HepG2 (cell line): Measurements from ENCODE around the gene TSEN34. TPM values are rescaled to one million over a fixed set of nuclear protein-coding genes. Genes with fewer than 3 reads are reported as not detected.

Experiments used
- AHR ChIP-seq: IDR thresholded peaks from 2 replicates; pipeline ENCODE4 v1.6.1; 2018; ENCODE audit warnings: missing genetic modification reagents, missing compliant biosample characterization
- EP300 ChIP-seq, 3 experiments: sonication (generic) in 1 of 3; formaldehyde crosslinking in 1 of 3; IDR thresholded peaks; 2 replicates each; pipeline versions ENCODE4 v1.5.1 to v1.6.1; 2011 to 2020; ENCODE audit warnings: low read depth in 2 of 3, low read length in 2 of 3, borderline replicate concordance in 1 of 3, improper control_type of control experiment in 1 of 3, mild to moderate bottlenecking in 1 of 3, missing genetic modification reagents in 1 of 3, moderate library complexity in 1 of 3
- HDAC1 ChIP-seq: sonication (generic); formaldehyde crosslinking; IDR thresholded peaks from 2 replicates; pipeline ENCODE4 v1.5.1; 2020; ENCODE audit warnings: mild to moderate bottlenecking, missing genetic modification reagents
- PAX8 ChIP-seq: sonication (generic); formaldehyde crosslinking; IDR thresholded peaks from 2 replicates; pipeline ENCODE4 v1.8.0; 2022; ENCODE audit warnings: mild to moderate bottlenecking, missing genetic modification reagents, borderline replicate concordance
- SALL1 ChIP-seq: sonication (generic); formaldehyde crosslinking; IDR thresholded peaks from 2 replicates; pipeline ENCODE4 v1.8.0; 2022; ENCODE audit warnings: mild to moderate bottlenecking, missing genetic modification reagents
- ZNF251 ChIP-seq: sonication (generic); formaldehyde crosslinking; IDR thresholded peaks from 2 replicates; pipeline ENCODE4 v1.9.0; 2021; ENCODE audit warnings: mild to moderate bottlenecking, missing genetic modification reagents
- ZNF253 ChIP-seq: sonication (generic); formaldehyde crosslinking; IDR thresholded peaks from 2 replicates; pipeline ENCODE4 v1.8.0; 2022; ENCODE audit warnings: mild to moderate bottlenecking, missing genetic modification reagents, borderline replicate concordance
- ZNF275 ChIP-seq: sonication (generic); formaldehyde crosslinking; IDR thresholded peaks from 2 replicates; pipeline ENCODE4 v1.8.0; 2022; ENCODE audit warnings: missing genetic modification reagents, mild to moderate bottlenecking, inconsistent platforms, borderline replicate concordance
- ZNF296 ChIP-seq: sonication (generic); formaldehyde crosslinking; conservative IDR thresholded peaks from 2 replicates; pipeline ENCODE4 v1.5.0; 2020; ENCODE audit warnings: mild to moderate bottlenecking, missing genetic modification reagents
- ZNF552 ChIP-seq: sonication (generic); formaldehyde crosslinking; IDR thresholded peaks from 2 replicates; pipeline ENCODE4 v1.9.0; 2022; ENCODE audit warnings: missing genetic modification reagents, mild to moderate bottlenecking, borderline replicate concordance
- ZNF580 ChIP-seq: IDR thresholded peaks from 2 replicates; pipeline ENCODE4 v1.6.1; 2016; ENCODE audit warnings: low read depth, borderline replicate concordance
- ZNF644 ChIP-seq: IDR thresholded peaks from 2 replicates; pipeline ENCODE4 v1.6.1; 2016; ENCODE audit warnings: low read depth
- ZNF891 ChIP-seq: sonication (generic); formaldehyde crosslinking; IDR thresholded peaks from 2 replicates; pipeline ENCODE4 v1.5.0; 2020; ENCODE audit warnings: mild to moderate bottlenecking, missing genetic modification reagents
- polyA plus RNA-seq, 8 experiments: library from polyadenylated mRNA; depleted of rRNA in 3 of 8; stranded (reverse) in 7 of 8; unstranded in 1 of 8; fragments of >200 nt; fragmentation: Illumina TruSeq in 4 of 8; extraction: Trizol in 4 of 8; gene quantifications; 2 replicates each; pipeline versions ENCODE4 v1.2.1 to v1.2.3, GENCODE V29; 2011 to 2016; ENCODE audit warnings: low read depth in 4 of 8, missing spikeins in 1 of 8, mixed read lengths in 1 of 8; ENCODE audit not compliant: insufficient read depth in 1 of 8
- total RNA-seq, 5 experiments: library from RNA; depleted of rRNA; stranded (reverse); fragments of >200 nt; fragmentation: Illumina TruSeq; extraction: Trizol; gene quantifications; 2 replicates each; pipeline ENCODE4 v1.2.3, GENCODE V29; 2016; ENCODE audit warnings: low read depth in 1 of 5
- TF ChIP-seq, protein P1 (sequence below): sonication (generic); formaldehyde crosslinking; IDR thresholded peaks from 2 replicates; pipeline ENCODE4 v1.5.0; 2020; ENCODE audit warnings: mild to moderate bottlenecking, missing genetic modification reagents
- TF ChIP-seq, protein P2 (sequence below): sonication (generic); formaldehyde crosslinking; IDR thresholded peaks from 2 replicates; pipeline ENCODE4 v1.8.0; 2022; ENCODE audit warnings: mild to moderate bottlenecking, missing genetic modification reagents; ENCODE audit not compliant: insufficient replicate concordance

Gene TSEN34
- total and polyA plus RNA-seq, 2 of the 13 experiments (the other 11 are each of a cell fraction or from before 2014, with no cell fraction given), result 55.1 to 65.4 TPM

DNA sequence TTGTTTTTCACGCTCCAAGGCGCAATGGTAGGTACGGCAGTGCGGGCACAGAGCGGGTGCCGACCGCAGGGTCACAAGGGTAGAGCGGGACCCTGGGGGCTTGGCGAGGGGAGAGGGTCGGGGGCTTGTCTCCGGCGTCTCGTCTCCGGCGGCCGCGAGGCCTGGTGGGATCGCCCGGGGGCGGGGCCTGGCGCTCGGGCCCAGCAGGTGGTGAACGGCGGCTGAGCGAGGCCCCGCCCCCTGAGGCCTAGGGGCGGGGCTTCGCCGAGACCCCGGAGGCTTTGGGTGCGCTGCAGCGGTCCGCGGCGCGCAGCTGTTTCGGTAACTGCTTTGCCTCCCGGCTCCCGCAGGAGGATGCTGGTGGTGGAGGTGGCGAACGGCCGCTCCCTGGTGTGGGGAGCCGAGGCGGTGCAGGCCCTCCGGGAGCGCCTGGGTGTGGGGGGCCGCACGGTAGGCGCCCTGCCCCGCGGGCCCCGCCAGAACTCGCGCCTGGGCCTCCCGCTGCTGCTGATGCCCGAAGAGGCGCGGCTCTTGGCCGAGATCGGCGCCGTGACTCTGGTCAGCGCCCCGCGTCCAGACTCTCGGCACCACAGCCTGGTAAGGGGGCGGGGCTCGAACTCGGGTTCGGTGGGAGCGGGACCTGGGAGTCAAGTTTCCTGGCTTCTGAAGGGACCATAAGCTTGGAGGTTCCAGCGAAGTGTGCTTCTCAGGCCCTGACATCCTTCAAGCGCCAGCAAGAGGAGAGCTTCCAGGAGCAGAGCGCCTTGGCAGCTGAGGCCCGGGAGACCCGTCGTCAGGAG, at the start of gene TSEN34 (continued):
- TF ChIP-seq ZNF580 (CRISPR knock-in tag) (peak; percentile 19; the same call in 1 of the 2 replicates), SALL1 (CRISPR knock-in tag) (peak; percentile 33; the same call in 1 of the 2 replicates), ZNF891 (CRISPR knock-in tag) (peak; percentile 37; the same call in 1 of the 2 replicates), ZNF296 (CRISPR knock-in tag) (peak; percentile 61; the same call in 1 of the 2 replicates), PAX8 (CRISPR knock-in tag) (no peak), ZNF644 (CRISPR knock-in tag) (no peak), EP300 (IDR thresholded peaks at IDR 0.05; ENCODE audit: low read depth in 2 of 2, low read length in 2 of 2) (no peak), EP300 (CRISPR knock-in tag; IDR thresholded peaks at IDR 0.05; ENCODE audit: borderline replicate concordance) (0 out of 2 replicates have a peak, but pooled peaks have one; percentile 26), ZNF253 (0 out of 2 replicates have a peak, but pooled peaks have one; percentile 42), AHR (CRISPR knock-in tag) (peak; percentile 20; the same call in 1 of the 2 replicates), ZNF251 (CRISPR knock-in tag) (no peak), HDAC1 (CRISPR knock-in tag) (peak; percentile 64), ZNF552 (CRISPR knock-in tag) (no peak), ZNF275 (CRISPR knock-in tag) (0 out of 2 replicates have a peak, but pooled peaks have one; percentile 1)
- TF ChIP-seq, protein P1, sequence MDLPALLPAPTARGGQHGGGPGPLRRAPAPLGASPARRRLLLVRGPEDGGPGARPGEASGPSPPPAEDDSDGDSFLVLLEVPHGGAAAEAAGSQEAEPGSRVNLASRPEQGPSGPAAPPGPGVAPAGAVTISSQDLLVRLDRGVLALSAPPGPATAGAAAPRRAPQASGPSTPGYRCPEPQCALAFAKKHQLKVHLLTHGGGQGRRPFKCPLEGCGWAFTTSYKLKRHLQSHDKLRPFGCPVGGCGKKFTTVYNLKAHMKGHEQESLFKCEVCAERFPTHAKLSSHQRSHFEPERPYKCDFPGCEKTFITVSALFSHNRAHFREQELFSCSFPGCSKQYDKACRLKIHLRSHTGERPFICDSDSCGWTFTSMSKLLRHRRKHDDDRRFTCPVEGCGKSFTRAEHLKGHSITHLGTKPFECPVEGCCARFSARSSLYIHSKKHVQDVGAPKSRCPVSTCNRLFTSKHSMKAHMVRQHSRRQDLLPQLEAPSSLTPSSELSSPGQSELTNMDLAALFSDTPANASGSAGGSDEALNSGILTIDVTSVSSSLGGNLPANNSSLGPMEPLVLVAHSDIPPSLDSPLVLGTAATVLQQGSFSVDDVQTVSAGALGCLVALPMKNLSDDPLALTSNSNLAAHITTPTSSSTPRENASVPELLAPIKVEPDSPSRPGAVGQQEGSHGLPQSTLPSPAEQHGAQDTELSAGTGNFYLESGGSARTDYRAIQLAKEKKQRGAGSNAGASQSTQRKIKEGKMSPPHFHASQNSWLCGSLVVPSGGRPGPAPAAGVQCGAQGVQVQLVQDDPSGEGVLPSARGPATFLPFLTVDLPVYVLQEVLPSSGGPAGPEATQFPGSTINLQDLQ (CRISPR knock-in tag), result no peak
- TF ChIP-seq, protein P2, sequence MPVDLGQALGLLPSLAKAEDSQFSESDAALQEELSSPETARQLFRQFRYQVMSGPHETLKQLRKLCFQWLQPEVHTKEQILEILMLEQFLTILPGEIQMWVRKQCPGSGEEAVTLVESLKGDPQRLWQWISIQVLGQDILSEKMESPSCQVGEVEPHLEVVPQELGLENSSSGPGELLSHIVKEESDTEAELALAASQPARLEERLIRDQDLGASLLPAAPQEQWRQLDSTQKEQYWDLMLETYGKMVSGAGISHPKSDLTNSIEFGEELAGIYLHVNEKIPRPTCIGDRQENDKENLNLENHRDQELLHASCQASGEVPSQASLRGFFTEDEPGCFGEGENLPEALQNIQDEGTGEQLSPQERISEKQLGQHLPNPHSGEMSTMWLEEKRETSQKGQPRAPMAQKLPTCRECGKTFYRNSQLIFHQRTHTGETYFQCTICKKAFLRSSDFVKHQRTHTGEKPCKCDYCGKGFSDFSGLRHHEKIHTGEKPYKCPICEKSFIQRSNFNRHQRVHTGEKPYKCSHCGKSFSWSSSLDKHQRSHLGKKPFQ (CRISPR knock-in tag), result no peak
